T-helper 1 cell treated with Interleukin-12 subunit alpha and Interleukin-12 subunit beta and Interleukin-4 antibody, amounts not matched to agents 30 μg/mL and 1 μg/mL, for 36 hours (primary cell): ENCODE data around the gene FBXW8.

ENCODE experiments used
- H3K27ac Mint-ChIP-seq: one replicate; pipeline ENCODE4 v1.8.0; 2021; ENCODE audit warnings: mild to moderate bottlenecking, mixed read lengths
- H3K27me3 Mint-ChIP-seq: one replicate; pipeline ENCODE4 v1.8.0; 2021; ENCODE audit warnings: low read depth, mixed read lengths
- H3K36me3 Mint-ChIP-seq: one replicate; pipeline ENCODE4 v1.8.0; 2021; ENCODE audit warnings: low read depth, mixed read lengths
- H3K4me1 Mint-ChIP-seq: one replicate; pipeline ENCODE4 v1.8.0; 2021; ENCODE audit warnings: low read depth, mixed read lengths
- H3K4me3 Mint-ChIP-seq: one replicate; pipeline ENCODE4 v1.8.0; 2021; ENCODE audit warnings: mild to moderate bottlenecking, moderate library complexity, mixed read lengths
- H3K9me3 Mint-ChIP-seq: one replicate; pipeline ENCODE4 v1.8.0; 2021; ENCODE audit warnings: mixed read lengths

FBXW8 gene

GRCh38 chr12:116971222-116971621 lies 60.5 kb downstream of the FBXW8 start:
- no peaks in the 10 kb centered on the region for H3K27me3 Mint-ChIP-seq
- peaks cover 9% of the 10 kb centered on the region for H3K36me3 Mint-ChIP-seq
- no peak overlapping the region for H3K4me3 Mint-ChIP-seq
- no peak overlapping the region for H3K27ac Mint-ChIP-seq
- H3K4me1 Mint-ChIP-seq, result no peaks in the 10 kb centered on the region
- H3K9me3 Mint-ChIP-seq, result no peaks in the 10 kb centered on the region

- Mint-ChIP-seq H3K4me3 (no peak overlapping the region), H3K27me3 (no peaks in the 10 kb centered on the region), H3K27ac (no peak overlapping the region), H3K36me3 (peaks cover 2% of the 10 kb centered on the region), H3K9me3 (no peaks in the 10 kb centered on the region), H3K4me1 (peaks cover 6% of the 10 kb centered on the region)
Measured at GRCh38 chr12:116975779-116976393, 65.1 kb downstream of the FBXW8 start.

GRCh38 chr12:116977465-116978380 lies 67.0 kb downstream of the FBXW8 start:
- Mint-ChIP-seq H3K27ac (no peak overlapping the region), H3K9me3 (no peaks in the 10 kb centered on the region), H3K27me3 (no peaks in the 10 kb centered on the region), H3K4me1 (peaks cover 6% of the 10 kb centered on the region), H3K36me3 (peaks cover 2% of the 10 kb centered on the region), H3K4me3 (no peak overlapping the region)

- H3K4me3 Mint-ChIP-seq, result no peak overlapping the region
- H3K4me1 Mint-ChIP-seq, result peaks cover 6% of the 10 kb centered on the region
- H3K36me3 Mint-ChIP-seq, result no peaks in the 10 kb centered on the region
- H3K27me3 Mint-ChIP-seq, result no peaks in the 10 kb centered on the region
- H3K27ac Mint-ChIP-seq, result no peak overlapping the region
- no peaks in the 10 kb centered on the region for H3K9me3 Mint-ChIP-seq
Measured at GRCh38 chr12:116978791-116979508, 68.2 kb downstream of the FBXW8 start.

- Mint-ChIP-seq H3K4me1 (peaks cover 6% of the 10 kb centered on the region), H3K27ac (no peak overlapping the region), H3K4me3 (no peak overlapping the region), H3K36me3 (no peaks in the 10 kb centered on the region), H3K9me3 (no peaks in the 10 kb centered on the region), H3K27me3 (no peaks in the 10 kb centered on the region)
Measured at GRCh38 chr12:116980083-116980482, 69.3 kb downstream of the FBXW8 start.

- no peak overlapping the region for H3K4me3 Mint-ChIP-seq
- H3K4me1 Mint-ChIP-seq, result peaks cover 6% of the 10 kb centered on the region
- no peak overlapping the region for H3K27ac Mint-ChIP-seq
- H3K36me3 Mint-ChIP-seq, result peaks cover 1% of the 10 kb centered on the region
- no peaks in the 10 kb centered on the region for H3K9me3 Mint-ChIP-seq
- no peaks in the 10 kb centered on the region for H3K27me3 Mint-ChIP-seq
Measured at GRCh38 chr12:116982791-116983411, 72.2 kb downstream of the FBXW8 start.

GRCh38 chr12:116984098-116984497 lies 73.3 kb downstream of the FBXW8 start:
- Mint-ChIP-seq H3K4me1 (peaks cover 4% of the 10 kb centered on the region), H3K36me3 (peaks cover 2% of the 10 kb centered on the region), H3K9me3 (no peaks in the 10 kb centered on the region), H3K27me3 (no peaks in the 10 kb centered on the region), H3K27ac (no peak overlapping the region), H3K4me3 (no peak overlapping the region)

GRCh38 chr12:116990329-116990728 lies 79.6 kb downstream of the FBXW8 start:
- H3K4me3 Mint-ChIP-seq, result no peak overlapping the region
- H3K9me3 Mint-ChIP-seq, result no peaks in the 10 kb centered on the region
- no peak overlapping the region for H3K27ac Mint-ChIP-seq
- no peaks in the 10 kb centered on the region for H3K4me1 Mint-ChIP-seq
- H3K36me3 Mint-ChIP-seq, result peaks cover 10% of the 10 kb centered on the region
- H3K27me3 Mint-ChIP-seq, result no peaks in the 10 kb centered on the region

- no peaks in the 10 kb centered on the region for H3K4me1 Mint-ChIP-seq
- H3K9me3 Mint-ChIP-seq, result no peaks in the 10 kb centered on the region
- H3K27ac Mint-ChIP-seq, result no peak overlapping the region
- H3K4me3 Mint-ChIP-seq, result no peak overlapping the region
- no peaks in the 10 kb centered on the region for H3K27me3 Mint-ChIP-seq
- H3K36me3 Mint-ChIP-seq, result peaks cover 9% of the 10 kb centered on the region
Measured at GRCh38 chr12:116990971-116991966, 80.5 kb downstream of the FBXW8 start.

GRCh38 chr12:116996093-116996492 lies 85.3 kb downstream of the FBXW8 start:
- no peak overlapping the region for H3K27ac Mint-ChIP-seq
- H3K36me3 Mint-ChIP-seq, result peaks cover 6% of the 10 kb centered on the region
- no peaks in the 10 kb centered on the region for H3K9me3 Mint-ChIP-seq
- no peaks in the 10 kb centered on the region for H3K27me3 Mint-ChIP-seq
- H3K4me3 Mint-ChIP-seq, result no peak overlapping the region
- H3K4me1 Mint-ChIP-seq, result no peaks in the 10 kb centered on the region

GRCh38 chr12:116996621-116997020 lies 85.9 kb downstream of the FBXW8 start:
- H3K36me3 Mint-ChIP-seq, result peaks cover 6% of the 10 kb centered on the region
- no peaks in the 10 kb centered on the region for H3K27me3 Mint-ChIP-seq
- no peaks in the 10 kb centered on the region for H3K9me3 Mint-ChIP-seq
- no peak overlapping the region for H3K27ac Mint-ChIP-seq
- no peak overlapping the region for H3K4me3 Mint-ChIP-seq
- H3K4me1 Mint-ChIP-seq, result no peaks in the 10 kb centered on the region

- H3K4me1 Mint-ChIP-seq, result no peaks in the 10 kb centered on the region
- no peaks in the 10 kb centered on the region for H3K9me3 Mint-ChIP-seq
- no peak overlapping the region for H3K27ac Mint-ChIP-seq
- peaks cover 3% of the 10 kb centered on the region for H3K36me3 Mint-ChIP-seq
- no peak overlapping the region for H3K4me3 Mint-ChIP-seq
- H3K27me3 Mint-ChIP-seq, result no peaks in the 10 kb centered on the region
Measured at GRCh38 chr12:116999066-116999465, 88.3 kb downstream of the FBXW8 start.

GRCh38 chr12:117000316-117000715 lies 89.6 kb downstream of the FBXW8 start:
- Mint-ChIP-seq H3K27ac (no peak overlapping the region), H3K4me1 (peaks cover under 1% of the 10 kb centered on the region), H3K27me3 (no peaks in the 10 kb centered on the region), H3K4me3 (no peak overlapping the region), H3K36me3 (peaks cover 5% of the 10 kb centered on the region), H3K9me3 (no peaks in the 10 kb centered on the region)
